Activated T-helper 1 cell treated with anti-CD3 and anti-CD28 coated beads, Interleukin-2, amount 50 U/mL, for 16 hours (primary cell): Measurements from ENCODE around the gene NLE1.
"Not testable (repeated sequence)": the region's sequence is repeated elsewhere in the genome, so short reads cannot be mapped to it uniquely, and the experiment has no call there.

Experiments
- DNase-seq, 2 donors: peaks; one replicate each; pipeline ENCODE4 v3.0.0-alpha.2; 2020; ENCODE audit warnings: low read depth in 1 of 2, low spot score in 1 of 2

Gene NLE1

DNA sequence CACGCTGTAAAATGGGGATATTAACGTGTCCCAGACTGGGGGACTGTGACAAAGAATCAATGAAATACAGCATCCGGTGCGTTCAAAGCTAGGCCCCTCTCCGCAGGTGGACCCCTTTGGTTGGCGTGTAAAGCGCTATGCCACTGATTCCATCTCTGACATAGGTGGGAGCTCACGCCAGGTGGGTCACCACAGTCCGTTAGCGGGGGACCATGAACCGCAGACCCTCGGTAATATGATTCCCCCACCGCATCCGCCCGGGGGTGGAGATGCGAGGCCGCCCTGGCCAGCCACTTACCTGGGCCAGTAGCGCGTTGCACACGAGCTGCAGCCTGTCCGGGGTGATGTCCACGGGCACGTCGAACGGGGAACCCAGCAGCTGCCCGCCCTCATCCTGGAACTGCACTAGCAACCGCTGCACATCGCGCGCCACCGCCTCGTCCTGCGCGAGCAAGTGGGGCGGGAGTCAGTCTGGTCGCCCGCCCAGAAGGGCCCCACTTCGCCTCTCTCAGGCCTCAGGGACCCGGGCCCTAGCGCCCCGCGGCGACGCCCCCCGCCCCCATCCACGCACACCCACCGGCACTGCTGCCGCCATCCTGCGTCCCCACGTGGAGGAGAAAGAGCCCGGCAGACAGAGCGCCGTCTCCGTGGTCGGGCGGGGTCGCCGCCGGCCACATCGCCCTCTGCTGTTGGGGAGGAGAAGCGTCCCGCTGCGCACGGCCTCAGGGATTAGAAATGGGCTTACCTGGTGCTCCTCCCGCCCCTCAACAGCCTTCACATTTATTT, at the start of gene NLE1:
TSS of gene NLE1 (minus strand) at position 623 of the 786 bp plus-strand sequence. CDS start at position 595, 28 bp downstream.
- DNase-seq: peak; percentile 81 to 84

DNA sequence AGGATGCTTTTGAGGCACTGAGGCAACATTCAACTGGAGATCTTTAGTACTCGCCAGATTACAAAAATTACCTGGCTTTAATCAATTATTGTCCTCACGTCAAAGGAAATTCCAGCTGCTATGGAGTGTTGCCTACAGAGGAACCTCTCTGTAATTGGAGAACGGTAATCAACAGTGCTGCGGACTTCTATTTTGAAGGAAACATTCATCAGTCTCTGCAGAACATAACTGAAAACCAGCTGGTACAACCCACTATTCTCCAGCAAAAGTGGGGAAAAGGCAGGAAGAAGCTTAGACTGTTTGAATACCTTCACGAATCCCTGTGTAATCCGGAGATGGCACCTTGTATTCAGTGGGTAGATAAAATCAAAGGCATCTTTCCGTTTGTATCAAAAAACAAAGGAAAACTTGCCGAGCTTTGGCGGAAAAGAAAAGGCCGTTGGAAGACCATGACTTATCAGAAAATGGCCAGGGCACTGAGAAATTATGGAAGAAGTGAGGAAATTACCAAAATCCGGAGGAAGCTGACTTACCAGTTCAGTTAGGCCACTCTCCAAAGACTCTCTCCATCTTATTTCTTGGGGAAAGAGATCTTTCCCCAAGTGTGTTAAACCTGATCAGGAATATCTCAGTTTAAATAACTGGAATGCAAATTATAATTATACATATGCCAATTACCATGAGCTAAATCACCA, 49.0 kb upstream of the NLE1 start:
- no peak for DNase-seq

- no peak for DNase-seq
These were observed 47.2 kb upstream of the NLE1 start for GRCh38 chr17:35189291-35189690.

GRCh38 chr17:35188111-35188510, 46.0 kb upstream of the NLE1 start:
- no peak for DNase-seq

DNA sequence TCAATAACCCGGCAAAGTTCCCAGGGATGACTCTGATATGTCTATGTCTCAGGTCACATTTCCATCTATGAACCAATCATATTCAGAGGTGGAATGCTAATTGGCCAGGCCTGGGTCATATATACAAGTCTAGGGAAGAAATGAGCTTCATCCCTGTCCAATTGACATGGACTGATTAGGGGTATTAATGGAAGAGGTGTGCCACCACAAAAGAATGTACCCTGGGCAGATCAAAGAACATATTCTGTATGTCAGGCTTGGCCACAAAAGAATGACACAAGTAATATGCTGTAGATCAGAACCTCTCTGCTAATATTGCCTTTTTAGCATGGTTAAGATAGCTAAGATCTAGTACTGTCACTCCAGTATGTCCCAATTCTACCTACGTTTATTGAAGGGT, 45.4 kb upstream of the NLE1 start:
- DNase-seq: no peak

DNA sequence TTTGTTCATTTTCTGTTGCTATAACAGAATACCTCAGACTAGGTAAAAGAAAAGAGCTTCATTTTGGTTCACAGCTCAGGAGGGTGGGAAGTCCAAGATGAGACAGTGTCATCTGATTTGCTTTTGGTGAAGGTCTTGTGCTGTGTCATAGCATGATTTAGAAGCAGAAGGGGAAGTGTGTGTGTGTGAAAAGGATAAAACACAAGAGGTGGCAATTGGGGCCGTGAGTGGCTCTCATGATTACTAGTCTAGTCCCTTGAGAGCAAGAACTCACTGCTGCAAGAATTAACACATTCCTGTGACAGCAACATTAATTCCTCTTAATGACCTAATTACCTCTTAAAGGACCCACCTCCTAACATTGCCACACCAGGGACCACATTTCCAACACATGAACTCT, 43.7 kb upstream of the NLE1 start:
- DNase-seq: no peak

- no peak for DNase-seq
These were observed 42.2 kb upstream of the NLE1 start for GRCh38 chr17:35184274-35184673.

DNA sequence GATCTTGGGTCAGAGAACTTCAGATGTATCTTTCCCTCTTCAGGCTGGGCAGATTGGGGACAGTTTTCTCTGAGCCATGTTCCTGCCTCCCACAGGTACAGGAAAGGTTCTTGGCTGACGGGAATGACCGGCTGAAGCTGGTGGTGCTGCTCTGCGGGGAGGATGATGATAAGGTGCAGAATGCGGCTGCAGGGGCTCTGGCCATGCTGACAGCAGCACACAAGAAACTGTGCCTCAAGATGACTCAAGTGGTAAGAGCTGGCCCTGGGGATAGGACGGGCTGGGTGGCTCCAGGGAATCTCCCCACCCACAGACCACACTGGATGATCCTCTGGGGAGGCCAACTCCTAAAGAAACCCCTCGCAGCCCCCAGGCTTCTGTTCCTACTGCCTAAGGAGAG, 41.2 kb upstream of the NLE1 start:
- no peak for DNase-seq

DNA sequence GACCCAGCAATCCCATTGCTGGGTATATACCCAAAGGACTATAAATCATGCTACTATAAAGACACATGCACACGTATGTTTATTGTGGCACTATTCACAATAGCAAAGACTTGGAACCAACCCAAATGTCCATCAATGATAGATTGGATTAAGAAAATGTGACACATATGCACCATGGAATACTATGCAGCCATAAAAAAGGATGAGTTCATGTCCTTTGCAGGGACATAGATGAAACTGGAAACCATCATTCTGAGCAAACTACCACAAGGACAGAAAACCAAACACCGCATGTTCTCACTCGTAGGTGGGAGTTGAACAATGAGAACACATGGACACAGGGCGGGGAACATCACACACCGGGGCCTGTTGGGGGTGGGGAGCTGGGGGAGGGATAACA, 37.3 kb upstream of the NLE1 start:
- not testable (repeated sequence) for DNase-seq

DNA sequence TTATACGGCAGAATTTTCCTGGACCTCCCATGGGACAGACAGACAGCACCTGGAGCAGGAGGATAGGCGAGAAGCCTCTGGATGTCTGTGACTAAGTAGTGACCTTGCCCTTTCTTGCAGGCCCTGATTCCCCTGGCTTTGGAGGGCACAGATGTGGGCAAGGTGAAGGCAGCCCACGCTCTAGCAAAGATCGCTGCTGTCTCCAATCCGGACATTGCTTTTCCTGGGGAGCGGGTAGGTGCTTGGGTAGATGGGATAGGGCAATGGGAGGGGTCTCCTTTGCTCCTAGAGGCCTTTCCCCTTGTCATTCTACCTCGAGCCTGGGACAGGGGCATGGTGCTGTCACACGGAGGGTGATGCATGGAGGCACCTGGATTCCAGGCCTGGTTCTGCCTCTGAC, 34.8 kb upstream of the NLE1 start:
- no peak for DNase-seq

GRCh38 chr17:35175638-35176415, 33.7 kb upstream of the NLE1 start:
- DNase-seq: no peak

DNA sequence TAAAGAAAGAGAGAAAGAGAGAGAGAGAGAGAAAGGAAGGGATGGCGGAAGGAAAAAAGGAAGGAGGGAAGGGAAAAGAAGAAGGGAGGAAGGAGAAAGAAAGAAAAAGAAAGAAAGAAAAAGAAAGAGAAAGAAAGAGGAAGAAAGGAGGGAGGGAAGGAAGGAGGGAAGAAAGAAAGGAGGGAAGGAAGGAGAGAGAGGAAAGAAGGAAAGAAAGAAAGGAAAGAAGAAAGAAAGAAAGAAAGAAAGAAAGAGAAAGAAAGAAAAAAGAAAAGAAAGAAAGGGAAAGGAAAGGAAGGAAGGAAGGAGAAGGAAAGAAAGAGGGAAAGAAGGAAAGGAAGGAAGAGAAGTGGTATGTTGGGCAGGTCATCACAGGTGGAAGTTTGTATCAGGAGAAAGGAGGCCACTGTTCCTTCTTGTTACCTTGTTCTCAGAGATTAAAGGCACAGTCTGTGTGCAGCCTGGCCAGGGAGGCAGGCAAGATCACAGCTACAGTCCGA, 32.8 kb upstream of the NLE1 start:
- no peak for DNase-seq

DNA sequence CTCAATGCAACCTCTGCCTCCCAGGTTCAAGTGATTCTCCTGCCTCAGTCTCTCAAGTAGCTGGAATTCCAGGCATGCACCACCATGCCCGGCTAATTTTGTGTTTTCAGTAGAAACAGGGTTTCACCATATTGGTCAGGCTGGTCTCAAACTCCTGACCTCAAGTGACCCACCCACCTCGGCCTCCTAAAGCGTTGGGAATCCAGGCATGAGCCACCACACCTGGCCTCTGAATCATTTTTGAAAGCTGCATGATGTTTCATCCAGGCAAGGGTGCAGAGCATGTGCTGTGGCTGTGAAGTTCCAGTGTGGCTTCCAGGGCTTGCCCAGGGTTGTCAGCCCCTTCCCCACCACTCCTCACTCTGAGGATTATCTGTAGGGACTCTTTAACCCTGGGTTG, 30.2 kb upstream of the NLE1 start:
- DNase-seq: not testable (repeated sequence)

DNA sequence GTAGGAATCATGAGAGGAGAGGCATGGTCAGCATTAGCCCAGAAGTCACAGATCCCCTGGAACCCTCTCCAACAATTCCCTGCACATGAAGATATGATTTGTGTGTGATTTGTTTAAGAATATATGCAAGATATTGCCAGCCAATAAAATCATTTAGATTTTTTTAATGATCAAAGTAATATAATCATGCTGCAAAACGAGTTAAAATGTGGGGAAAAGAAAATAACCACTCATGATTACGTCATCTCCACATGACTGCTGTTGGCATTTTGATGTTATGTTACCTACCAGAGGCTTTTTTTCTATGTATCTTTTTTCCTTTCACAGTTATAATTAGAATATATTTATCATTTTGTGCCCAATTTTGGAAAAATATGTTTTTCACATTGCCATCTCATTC, 29.7 kb upstream of the NLE1 start:
- no peak for DNase-seq

GRCh38 chr17:35170968-35171771, 29.1 kb upstream of the NLE1 start:
- DNase-seq: no peak

DNA sequence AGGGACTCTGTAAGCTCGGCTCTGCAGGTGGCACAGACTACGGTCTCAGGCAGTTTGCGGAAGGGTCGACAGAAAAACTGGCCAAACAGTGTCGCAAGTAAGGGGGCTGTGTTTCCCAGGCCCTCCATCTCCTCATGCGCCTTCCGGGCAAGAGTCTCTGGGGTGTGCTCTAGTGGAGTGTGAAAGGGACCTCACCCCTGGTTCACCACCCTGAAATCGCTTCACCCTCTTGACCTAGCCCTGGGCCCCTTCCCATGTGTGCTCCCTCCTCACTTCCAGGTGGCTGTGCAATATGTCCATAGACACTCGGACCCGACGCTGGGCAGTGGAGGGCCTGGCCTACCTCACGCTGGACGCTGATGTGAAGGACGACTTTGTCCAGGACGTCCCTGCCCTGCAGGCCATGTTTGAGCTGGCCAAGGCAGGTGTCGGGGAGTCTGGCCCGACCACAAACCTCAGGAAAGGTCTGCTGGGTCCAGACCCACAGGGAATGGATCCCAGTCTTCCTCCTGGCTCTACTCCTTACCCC, 27.8 kb upstream of the NLE1 start:
- DNase-seq: no peak

GRCh38 chr17:35167666-35168065, 25.6 kb upstream of the NLE1 start:
- DNase-seq: no peak

- DNase-seq: no peak
These were observed 24.9 kb upstream of the NLE1 start for GRCh38 chr17:35167046-35167445.

DNA sequence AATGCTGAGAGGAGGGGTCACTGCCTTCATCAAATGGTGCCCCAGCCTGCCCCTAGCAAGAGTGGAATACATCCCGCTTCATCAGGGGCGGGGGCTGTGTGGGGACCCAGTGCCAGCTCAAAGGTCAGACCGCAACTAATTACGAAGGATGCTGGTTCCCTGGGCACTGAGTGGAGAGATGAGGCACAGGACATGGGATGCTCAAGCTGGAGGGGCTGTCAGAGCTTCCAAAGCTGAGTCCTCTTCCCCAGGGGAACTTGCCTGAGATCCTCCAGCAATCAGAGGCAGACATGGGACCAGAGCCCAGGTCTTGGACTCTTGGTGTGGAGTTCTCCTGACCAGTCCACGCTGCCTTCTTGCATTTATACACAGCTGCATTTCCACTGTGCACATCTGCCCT, 24.4 kb upstream of the NLE1 start:
- no peak for DNase-seq

DNA sequence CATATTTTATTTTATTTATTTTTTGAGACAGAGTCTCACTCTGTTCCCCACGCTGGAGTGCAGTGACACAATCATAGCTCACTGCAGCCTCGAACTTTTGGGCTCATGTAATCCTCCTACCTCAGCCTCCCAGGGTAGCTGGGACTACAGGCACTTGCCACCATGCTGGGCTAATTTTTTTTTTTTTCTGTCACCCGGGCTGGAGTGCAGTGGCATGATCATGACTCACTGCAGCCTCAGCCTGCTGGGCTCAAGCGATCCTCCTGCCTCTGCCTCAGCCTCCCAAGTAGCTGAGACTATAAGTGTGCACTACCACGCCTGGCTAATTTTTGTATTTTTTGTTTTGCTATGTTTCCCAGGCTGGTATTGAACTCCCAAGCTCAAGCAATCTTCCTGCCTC, 22.6 kb upstream of the NLE1 start:
- DNase-seq: no peak

DNA sequence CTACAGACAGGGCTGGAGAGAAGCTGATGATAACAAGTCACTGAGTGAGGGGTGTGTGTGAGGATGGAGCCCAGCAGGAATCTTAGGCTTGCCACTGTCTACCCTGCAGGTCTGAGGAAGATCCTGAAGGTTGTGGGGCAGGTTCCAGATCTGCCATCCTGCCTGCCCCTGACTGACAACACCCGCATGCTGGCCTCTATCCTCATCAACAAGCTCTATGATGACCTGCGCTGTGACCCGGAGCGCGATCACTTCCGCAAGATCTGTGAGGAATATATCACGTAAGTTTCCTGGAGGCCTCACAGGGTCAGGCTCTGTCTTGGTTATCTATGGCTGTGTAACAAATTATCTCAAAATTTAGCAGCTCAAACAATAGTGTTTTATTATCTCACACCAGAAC, 21.8 kb upstream of the NLE1 start:
- no peak for DNase-seq
